PC-3 (cell line): ENCODE data around the gene SPEF2.

Experiments used
- CTCF ChIP-seq: fragments of 300-600 bp; sonication (generic); conservative IDR thresholded peaks from 2 replicates; pipeline ENCODE4 v1.5.1; 2017; ENCODE audit warnings: antibody characterized with exemption, low read depth, mild to moderate bottlenecking, low read length
- EZH2 ChIP-seq: fragments of 300-600 bp; sonication (generic); IDR thresholded peaks from one replicate; pipeline ENCODE4 v1.6.1; 2017; ENCODE audit warnings: antibody characterized with exemption, mild to moderate bottlenecking, low read length; ENCODE audit not compliant: unreplicated experiment
- EZH2phosphoT487 ChIP-seq: fragments of 300-600 bp; sonication (generic); IDR thresholded peaks from 2 replicates; pipeline ENCODE4 v1.6.1; 2018; ENCODE audit warnings: mild to moderate bottlenecking, antibody characterized with exemption, low read length, borderline replicate concordance

GRCh38 chr5:35608881-35609779, 8.5 kb upstream of the SPEF2 start:
- TF ChIP-seq CTCF (no peak), EZH2 (no peak), EZH2phosphoT487 (no peak)
